M059J (cell line): ENCODE measurements around the gene TXNDC8. TPM values are rescaled to one million over a fixed set of nuclear protein-coding genes. Genes with fewer than 3 reads are reported as not detected.
A peak's percentile ranks its signal among the peaks of the same experiment; 100 is the strongest.

Experiments used
- DNase-seq: peaks from one replicate; pipeline ENCODE4 v3.0.0-alpha.2; 2012; ENCODE audit warnings: low read depth
- total RNA-seq: library from RNA; depleted of rRNA; stranded (reverse); fragments of >200 nt; shearing (Covaris generic); gene quantifications from 2 replicates; pipeline ENCODE4 v1.2.3, GENCODE V29; 2014; rRNA removed

Gene TXNDC8
- total RNA-seq, 1 experiment from 2014 or later = not detected

GRCh38 chr9:110282018-110282738 lies 55.5 kb downstream of the TXNDC8 start:
- peak; percentile 36 for DNase-seq

DNA sequence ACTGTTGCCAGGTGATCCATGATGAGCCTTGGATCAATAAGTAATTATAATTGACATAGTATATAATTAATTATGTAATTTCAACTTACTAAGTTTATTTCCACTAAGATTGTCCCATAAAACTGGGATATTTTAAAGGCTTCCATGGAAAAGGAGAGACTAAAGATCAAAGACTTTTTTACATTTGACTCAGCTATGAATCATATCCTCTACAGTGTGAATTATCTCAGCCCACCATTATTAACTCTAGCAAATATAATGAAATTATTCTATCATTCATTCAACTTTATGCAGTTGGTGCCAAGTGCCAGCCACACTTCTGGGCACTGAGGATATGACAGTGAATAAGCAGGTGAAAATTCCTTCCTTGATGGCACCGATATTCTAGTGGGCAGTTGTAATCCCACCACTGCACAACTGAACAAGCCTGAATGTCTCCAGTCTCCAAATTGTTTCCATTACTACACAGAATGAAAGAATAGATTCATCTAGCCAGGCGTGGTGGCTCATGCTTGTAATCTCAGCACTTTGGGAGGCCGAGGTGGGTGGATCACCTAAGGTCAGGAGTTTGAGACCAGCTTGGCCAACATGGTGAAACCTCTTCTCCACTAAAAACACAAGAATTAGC lies 59.5 kb downstream of the TXNDC8 start:
- peak; percentile 59 for DNase-seq

DNA sequence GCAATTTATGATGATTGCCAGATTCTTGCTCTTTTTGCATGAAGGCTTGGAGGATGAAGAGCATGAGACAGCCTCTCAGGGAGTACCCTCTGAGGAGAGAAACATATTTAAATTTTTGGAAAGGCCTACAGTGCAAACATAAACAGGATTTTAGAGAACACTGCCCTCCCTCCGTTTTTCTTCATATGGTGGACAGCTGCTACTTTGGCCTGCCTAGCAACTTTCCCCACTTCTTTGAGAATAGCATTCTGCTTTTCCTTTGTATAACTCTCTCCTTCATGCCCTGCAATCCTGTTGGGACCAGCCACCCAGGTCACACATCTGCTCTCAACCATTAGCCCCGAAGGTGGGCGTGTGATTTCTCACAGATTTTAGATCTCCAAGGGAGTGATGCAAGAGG lies 60.9 kb downstream of the TXNDC8 start:
- DNase-seq = no peak

DNA sequence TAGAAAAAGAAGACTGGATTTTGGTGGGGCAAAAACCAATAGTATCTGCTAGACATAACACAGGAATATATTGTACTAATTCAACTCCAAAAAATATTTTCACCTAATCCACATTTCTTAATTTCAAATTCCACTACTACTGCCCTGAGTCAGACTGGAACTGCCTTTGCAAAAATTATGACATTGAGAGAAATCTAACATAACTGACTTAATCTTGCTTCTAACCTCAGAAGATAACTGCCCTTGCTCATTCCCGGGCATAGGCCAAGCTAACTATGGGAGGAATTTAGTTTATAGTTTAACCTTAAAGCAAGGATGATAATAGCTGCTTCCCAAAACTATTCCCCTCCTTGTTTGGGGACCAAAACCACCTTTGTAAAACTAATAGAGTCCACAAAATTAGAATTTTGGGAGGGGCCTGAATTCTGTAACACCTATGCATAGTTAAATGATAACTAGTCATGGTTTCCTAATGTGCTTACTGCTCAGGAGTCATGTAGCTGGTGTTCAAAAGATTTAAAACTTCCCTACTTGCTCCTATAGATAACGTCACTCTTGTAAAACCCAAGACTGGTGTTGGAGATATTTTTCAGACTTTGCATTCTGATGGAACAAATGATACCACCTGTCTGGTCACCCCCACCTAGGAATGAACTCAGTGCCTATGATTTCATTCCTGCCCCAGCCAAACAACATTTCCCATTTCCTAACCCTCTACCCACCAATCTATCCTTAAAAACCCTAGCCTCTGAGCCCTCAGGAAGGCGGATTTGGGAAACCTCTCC lies 67.3 kb downstream of the TXNDC8 start:
- no peak for DNase-seq

DNA sequence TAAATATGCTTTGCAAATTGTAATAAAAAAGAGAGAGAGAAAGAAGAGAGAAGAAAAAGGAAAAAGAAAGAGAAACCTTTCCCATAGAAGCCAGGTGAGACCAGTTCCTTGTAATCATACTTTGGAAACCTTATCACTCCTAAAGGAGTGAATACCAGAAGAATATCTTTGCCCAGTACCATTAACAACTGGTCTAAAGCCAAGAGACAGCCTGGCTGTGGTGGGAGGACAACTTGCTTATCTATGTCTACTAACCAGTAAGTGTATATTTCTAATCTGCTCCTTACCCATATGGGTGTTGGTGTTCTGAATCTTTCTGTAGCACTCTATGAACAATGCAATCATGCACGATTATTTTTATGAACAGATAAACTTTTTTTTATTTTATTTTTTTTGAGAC lies 70.9 kb downstream of the TXNDC8 start:
- DNase-seq = no peak

DNA sequence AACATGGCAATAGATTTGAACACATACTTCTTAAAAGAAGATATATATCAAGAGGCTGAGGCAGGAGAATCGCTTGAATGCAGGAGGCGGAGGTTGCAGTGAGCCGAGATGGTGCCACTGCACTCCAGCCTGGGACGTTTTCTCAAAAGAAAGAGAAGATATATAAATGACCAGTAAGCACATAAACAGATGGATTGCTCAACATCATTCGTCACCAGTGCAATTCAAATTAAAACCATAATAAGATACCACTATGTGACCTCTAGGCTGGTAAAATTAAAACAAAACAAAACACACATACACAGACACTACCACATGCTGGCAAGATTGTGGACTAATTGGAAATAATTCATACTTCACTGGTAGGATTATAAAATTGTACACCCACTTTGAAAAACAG lies 76.0 kb downstream of the TXNDC8 start:
- DNase-seq = peak; percentile 39

DNA sequence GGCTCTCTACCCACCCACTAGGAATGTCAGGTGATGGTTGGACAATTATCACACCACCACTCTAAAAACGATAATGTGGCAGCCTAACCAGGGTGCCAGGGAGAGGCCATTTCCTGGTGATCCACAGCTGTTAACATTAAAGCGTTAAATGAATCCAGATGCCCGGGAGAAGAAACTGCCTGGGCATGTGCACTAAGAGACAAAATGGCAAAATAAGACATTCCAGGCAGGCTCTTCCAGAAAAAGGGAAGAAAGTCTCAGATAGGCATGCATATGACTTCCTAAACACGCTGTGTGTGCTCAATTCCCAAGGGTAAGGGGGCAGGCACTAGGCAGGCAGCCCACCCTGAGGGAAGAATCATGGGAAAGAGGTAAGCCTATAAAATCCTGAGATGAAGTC lies 76.8 kb downstream of the TXNDC8 start:
- DNase-seq = no peak

DNA sequence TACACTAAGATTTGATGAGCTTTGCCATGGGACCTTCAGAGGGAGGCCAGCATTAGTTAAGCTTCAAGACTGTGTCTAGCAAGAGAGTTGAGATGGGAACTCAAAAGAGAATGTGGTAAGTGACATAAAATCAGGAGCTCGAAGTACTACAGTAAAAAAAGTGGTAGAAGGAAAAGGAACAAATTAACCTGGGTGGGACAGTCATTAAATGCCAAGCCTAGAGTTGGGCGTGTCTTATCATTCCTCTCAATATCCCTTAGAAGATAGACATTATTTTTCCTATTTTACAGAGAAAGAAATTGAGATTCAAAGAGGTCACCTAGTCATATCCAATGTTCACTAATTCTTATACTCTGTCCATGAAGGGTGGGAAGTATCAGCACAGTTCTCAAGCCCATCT lies 78.1 kb downstream of the TXNDC8 start:
- no peak for DNase-seq

DNA sequence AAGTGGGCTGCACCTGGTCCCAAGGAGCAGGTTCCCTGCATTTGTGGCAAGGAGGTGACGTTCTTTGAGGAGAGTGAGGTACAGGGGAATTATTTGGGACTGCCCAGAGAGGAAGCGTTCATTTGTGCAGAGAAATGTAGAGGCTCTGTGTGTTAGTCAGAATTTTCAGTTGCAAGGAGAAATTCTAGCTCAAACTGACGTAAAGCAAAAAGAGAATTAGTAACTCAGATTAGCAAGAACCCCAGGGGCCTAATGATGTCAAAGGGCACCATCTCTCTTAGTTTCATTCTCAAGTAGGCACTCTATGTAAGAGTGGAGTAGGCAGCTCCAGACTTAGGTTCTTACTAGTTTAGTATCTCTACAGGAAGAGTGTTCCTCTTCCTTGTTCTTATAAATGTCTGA lies 79.0 kb downstream of the TXNDC8 start:
- no peak for DNase-seq

DNA sequence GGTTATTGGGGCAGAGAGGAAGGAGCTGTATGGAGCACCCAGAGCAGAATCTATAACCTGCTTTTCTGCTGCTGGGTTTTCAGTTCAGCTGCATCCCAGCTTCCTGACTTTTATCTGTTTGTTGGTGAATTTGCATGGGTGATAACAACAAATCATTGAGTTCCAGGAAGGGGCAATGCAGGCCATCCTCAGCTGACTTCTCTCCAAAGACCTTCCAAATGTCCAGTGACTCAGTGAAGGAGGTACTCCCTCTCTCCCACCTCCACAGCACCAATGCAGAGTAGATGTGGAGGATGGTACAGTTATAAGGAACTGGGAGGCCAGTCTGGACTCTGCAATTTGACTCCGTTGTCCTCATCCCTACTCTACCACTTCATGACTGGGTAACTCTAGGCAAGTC lies 79.7 kb downstream of the TXNDC8 start:
- peak; percentile 14 for DNase-seq

GRCh38 chr9:110257097-110257841 lies 80.4 kb downstream of the TXNDC8 start:
- DNase-seq = no peak

DNA sequence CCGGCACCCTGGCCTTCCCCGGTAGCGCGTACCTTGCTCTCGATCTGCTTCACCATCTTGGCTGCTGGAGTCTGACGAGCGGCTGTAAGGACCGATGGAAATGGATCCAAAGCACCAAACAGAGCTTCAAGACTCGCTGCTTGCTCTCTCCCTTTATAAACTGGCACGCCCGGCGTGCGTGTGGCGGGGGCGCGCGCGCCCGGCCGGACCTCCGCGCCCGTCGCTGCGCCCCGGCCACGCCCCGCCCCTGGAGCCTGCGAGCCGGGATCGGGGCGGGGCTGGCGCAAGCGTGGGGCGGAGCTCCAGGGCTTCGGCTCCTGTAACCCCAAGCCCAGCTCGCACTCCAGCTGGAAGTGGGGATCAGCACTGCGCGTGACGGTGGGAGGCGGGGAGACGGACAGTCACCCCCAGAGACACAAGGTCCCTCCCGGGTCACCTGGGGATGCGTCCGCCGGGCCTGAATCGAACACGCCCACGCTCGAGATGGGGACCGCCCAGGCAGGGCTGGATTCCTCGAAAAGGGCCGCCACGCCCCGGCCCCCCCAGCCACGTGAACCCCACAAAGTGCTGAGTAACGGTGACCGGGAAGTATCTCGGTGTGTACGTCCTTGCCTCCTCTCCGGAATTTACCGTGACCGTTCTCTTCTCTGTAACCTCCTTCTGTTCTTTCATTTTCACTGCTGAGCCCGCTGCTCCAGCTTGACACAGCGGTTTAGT lies 81.1 kb downstream of the TXNDC8 start, which contains the start of gene TXN:
TXN (minus strand) TSS at position 128 of the 717 bp plus-strand sequence; CDS start at position 56, 72 bp downstream.
- DNase-seq = peak; percentile 94

DNA sequence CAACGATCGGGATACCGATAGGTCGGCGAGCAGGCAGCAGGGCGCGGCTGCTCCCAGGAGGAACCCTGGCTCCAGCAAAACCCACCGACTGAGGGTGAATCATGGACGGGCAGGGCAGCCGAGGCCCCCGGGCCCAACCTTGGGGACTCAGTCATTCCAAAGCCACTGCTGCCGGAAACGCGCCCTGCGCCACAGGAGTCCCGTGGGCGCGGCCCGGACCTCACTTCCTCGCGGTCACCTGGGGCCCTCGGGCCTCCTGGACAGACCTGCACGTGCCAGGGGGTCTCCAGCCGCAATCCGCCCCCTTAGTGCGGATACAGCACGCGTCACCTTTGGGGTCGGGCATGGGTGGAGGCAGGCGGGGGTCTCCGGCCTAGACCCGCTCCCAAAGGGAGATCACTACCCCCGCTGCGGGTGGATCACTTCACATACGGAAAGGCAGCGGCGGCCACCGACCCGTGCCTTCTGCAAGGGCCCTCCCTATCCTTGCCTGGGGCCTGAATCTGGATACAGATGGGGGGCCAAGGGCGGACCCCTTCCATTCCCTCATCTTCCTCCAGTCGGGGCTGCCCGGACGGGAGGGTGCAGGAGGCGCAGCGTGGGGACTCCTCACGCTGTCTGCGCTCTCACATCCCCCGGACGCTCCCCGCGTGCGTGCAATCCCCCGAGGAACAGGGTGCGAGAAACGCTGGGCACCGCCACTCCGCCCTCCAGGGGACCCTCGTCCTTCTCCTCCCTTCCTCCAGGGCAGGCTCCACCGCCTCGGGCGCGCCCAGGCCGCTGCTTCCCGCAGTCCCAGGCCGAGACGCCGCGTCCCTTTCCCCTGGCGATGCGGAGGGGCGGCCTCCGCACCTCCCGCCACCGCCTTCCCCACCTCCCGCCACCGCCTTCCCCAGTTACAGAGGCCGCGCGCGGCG lies 81.9 kb downstream of the TXNDC8 start:
- DNase-seq = peak; percentile 86

GRCh38 chr9:110255034-110255462 lies 82.6 kb downstream of the TXNDC8 start:
- no peak for DNase-seq

DNA sequence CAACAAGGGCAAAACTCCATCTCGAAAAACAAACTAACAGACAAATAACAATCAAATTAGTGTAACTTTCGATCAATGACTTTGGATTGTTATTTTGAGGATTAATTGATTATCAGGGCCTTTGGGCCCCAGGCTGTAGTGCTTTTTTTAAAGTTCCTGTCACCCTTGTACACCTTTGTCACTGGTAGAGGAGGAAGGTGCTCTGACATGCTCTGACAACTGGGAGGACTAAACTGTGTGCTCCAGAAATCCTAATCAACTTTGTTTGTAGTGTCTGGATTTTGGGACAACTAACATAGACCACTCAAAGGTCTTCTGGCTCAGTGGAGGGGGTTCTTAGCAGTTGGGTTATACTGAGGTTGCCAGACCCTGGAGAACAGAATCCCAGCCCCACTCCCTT lies 83.2 kb downstream of the TXNDC8 start:
- no peak for DNase-seq

Other genes with a start within 250 kb of the TXNDC8 start
- not detected in 2 replicates for gene C9orf152, start 129.7 kb downstream of the TXNDC8 start, total RNA-seq
- 534 and 687 TPM in 2 replicates for gene TXN, start 81.4 kb downstream of the TXNDC8 start, total RNA-seq
- 1.2 and 1.5 TPM in 2 replicates for gene SVEP1, start 241.9 kb upstream of the TXNDC8 start, total RNA-seq